MV-4-11 (cell line): ENCODE data around the gene TAS2R60.
"Not testable (repeated sequence)": the region's sequence is repeated elsewhere in the genome, so short reads cannot be mapped to it uniquely, and the experiment has no call there.

Experiments
- DNase-seq: peaks from one replicate; lab custom pipeline; 2025; lab: John Stamatoyannopoulos, UW

The TAS2R60 gene

DNA sequence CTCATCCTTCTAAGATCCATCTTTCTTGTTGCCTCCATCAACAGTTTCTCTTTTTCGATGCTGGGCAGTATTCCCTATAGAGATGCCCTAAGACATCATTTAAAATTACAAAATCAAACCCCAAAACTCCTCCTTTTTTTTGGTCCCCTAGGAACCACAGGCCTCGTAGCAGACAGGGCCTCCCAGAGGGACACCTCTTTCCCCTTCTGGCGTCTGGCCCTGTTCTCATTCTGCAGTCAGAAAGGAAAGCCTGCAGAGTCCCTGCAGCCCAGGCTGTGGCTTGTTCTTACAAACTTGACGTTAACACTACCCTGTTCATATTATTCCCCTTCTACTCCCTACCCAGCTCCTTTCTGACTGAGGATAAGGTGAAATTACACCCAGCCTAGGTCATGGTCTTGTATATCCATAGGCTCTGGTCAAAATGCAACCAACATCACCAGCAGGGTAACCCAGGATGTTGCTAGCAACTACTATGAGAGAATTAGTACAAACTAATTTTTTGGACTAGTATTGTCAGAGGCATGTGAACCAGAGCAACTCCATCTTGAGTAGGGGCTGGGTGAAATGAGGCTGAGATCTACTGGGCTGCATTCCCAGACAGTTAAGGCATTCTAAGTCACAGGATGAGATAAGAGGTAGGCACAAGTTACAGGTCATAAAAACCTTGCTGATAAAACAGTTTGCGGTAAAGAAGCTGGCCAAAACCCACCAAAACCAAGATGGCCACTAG lies 31.1 kb upstream of the TAS2R60 start:
- peak; percentile 75 for DNase-seq

DNA sequence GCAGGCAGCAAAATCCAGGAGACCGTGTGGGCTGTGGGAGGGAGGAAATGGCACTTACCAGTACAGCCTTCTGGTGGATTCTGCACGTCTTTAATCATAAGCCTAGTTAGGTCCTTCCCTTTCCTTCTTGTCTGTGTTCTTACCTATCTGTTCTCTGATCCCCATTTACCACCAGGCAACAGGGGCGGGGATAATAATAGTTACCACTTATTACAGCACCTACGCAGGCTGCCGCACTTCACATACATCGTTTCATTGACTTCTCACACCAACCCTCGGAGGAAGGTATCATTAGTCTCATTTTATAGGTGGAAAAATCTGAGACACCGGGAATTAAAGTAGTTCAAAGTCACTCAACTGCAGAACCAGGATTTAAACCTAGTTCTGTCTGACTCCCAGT lies 30.1 kb upstream of the TAS2R60 start:
- no peak for DNase-seq

DNA sequence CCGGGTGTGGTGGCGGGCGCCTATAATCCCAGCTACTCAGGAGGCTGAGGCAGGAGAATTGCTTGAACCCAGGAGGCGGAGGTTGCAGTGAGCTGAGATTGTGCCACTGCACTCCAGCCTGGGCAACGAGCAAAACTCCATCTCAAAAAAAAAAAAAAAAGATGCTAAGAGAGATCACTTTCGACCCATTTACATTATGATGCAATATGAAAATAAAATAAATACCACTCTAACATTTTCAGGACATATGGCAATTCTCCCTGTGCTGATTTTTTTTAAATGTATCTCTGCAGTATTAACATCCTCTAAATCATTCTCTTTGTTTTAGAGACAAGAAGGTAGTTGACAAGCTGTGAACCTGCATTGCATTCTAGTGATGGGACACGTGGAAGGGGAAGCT lies 28.0 kb upstream of the TAS2R60 start:
- not testable (repeated sequence) for DNase-seq

DNA sequence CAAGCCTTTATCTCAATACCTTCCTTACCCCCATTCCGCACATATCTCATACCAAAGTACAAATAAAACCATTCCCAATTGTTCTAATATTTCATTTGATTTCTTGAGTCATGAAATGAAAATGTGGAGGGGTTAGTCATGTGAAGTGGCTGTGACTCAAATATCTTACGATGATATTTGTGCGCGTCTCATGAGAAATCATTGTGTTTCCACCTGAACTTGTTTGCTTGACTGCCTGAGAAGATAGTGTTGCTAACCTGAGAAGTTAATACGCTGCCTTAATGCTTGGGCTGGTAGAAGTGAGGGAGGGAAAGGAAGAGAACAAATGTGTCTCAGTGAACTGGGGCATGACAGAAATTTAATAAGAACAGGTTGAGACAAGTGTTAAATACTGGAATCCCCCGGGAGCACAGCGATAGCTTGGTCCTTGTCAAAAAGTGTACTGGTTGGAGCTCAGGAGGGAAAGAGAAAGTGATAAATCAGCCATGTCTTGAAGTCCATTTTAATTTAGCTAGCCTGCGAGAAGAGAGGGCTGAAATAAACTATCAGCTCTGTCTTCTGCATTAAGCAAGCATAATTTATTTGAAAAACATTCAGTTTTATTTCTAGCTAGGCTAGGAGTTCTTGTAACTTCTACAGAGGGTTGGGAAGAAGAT lies 27.4 kb upstream of the TAS2R60 start:
- DNase-seq: no peak

DNA sequence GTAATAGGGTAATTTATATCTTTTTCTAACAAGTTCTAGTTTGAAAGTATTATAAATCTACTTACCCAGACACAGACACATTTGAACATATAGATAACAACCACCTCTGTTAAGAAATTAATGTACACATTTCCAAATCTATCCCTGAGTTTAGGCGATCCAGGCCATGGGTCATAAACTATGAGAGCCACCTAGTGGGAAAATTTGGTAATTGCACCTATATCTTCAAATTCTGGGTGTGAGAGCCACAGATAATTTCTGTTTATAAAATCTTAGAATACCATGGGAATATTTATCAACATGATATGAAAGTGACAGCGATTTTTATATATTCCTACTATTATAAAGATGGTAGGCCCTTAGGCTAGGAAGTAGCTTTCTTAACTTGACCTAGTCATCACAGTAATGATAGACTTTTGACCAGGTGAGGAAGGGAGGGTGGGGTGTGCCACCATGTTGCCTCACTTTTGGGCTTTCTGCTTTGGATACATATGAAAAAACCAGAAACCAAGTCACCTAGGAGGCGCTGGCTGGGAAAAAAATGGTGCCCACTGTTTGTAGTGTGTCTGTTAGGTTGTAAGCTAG lies 26.6 kb upstream of the TAS2R60 start:
- DNase-seq: peak; percentile 62

DNA sequence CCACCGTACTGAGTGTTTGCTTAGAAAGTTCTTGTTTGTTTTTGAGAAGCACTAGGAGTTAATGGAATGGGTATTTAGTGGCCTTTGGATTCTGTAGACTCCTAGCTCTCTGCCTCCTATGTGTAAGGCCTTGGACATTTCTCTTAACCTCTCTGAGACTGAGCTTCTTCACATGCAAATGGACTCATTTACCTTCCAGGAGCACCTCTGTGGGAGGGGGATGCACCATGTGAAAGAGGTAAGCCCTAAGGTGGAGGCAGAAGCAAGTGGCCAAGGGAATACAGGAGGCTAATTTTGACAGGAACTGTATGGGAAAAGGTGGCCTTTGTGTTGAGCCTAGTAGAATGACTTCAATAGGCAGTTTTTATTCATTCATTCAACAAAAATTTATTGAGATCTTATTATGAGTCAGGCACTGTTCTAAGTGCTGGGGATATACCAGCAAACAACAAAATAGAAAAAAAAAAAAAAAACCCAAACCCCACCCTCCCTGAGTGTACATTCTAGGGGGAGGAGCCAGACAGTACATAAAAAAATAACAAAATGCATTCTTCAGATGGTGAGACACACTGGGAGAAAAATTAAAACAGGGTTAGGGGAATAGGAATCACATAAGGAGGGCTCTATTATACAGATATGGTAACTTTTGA lies 25.4 kb upstream of the TAS2R60 start:
- no peak for DNase-seq

DNA sequence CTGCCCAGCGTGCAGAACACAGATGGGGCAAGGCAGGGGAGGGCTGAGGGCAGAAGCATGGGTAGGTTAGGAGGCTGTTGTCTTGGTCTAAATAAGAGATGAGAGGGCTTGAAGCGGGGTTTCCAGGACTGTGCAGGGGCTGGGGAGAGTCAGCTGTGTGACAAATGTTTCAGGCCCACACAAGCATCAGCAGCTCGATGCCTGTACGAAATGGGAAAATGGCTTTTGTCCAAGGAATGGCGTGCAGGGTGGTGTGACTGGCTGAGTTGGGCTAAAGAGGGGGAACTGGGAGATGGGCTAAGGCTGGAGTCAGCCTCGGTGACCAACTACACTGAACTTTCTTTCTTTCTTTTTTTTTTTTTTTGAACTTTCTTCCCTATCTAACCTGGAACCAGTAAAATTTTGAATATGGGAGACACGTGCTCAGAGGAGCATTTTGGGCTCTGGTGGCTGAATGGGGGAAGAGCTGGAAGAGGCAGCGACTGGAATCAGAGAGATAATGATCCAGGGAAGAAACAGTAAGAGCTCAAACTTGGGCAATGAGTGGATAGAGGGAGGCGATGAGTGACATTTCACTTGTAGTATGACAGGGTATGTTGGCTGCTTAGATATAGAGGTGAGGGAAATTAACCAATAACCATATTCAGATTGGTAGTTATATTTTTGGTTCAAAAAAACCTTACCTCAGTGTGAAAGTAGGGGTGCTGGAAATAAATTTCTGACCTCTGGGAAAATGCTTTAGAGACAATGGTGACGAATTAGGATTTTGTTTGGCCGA lies 24.4 kb upstream of the TAS2R60 start:
- DNase-seq: no peak

DNA sequence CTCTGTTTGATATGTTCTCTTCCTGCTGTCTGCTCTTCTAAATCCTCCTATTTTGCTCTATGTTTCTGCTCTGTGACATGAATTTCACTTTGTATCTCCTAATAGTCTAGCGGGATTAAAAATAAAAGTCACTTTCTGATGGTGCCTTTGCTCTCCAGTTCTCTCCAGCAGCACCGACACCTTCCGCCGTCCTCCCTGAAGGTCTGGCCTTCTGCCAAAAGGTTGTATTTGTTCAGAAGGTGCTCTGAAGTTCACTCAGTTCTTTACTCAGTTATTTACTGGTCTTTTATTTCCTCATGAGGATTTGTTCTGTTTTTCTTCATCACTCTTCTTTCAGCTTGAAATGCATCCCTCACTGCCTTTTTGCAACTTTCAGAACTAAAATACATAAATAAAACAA lies 23.4 kb upstream of the TAS2R60 start:
- no peak for DNase-seq

DNA sequence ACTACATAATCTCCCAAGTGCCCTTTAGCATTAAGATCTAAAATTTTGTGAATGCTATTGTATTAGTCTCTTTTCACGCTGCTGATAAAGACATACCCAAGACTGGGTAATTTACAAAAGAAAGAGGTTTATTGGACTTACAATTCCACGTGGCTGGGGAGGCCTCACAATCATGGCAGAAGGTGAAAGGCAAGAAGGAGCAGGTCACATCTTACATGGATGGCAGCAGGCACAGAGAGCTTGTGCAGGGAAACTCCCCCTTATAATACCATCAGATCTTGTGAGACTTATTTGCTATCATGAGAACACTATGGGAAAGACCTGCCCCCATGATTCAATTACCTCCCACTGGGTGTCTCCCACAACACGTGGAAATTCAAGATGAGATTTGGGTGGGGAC lies 22.6 kb upstream of the TAS2R60 start:
- not testable (repeated sequence) for DNase-seq

DNA sequence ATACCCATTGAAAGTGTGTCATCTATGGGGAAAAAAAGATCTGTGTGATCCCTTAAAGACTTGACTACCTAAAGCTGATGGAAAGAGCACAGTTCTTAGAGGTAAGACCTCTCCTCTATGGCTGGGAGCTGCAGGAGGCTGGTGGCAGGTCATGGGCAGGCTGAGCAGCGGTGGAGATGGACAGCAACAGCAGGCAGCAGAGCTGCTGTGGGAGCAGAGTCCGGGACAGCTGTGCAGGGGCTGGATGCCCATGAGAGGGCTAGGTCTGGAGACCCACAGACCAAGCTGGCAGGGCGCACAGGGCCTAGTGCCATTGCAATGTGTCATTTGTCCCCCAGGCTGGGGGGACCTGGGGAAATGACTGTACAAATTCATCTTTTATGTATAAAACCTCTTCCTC lies 21.2 kb upstream of the TAS2R60 start:
- DNase-seq: no peak

DNA sequence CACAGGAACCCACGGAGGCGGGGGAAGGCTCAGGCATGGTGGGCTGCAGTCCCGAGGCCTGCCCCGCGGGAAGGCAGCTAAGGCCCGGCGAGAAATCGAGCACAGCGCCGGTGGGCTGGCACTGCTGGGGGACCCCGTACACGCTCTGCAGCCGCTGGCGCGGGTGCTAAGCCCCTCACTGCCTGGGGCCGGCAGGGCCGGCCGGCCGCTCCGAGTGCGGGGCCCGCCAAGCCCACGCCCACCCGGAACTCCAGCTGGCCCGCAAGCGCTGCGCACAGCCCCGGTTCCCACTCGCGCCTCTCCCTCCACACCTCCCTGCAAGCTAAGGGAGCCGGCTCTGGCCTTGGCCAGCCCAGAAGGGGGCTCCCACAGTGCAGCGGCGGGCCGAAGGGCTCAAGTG lies 18.8 kb upstream of the TAS2R60 start:
- DNase-seq: not testable (repeated sequence)

DNA sequence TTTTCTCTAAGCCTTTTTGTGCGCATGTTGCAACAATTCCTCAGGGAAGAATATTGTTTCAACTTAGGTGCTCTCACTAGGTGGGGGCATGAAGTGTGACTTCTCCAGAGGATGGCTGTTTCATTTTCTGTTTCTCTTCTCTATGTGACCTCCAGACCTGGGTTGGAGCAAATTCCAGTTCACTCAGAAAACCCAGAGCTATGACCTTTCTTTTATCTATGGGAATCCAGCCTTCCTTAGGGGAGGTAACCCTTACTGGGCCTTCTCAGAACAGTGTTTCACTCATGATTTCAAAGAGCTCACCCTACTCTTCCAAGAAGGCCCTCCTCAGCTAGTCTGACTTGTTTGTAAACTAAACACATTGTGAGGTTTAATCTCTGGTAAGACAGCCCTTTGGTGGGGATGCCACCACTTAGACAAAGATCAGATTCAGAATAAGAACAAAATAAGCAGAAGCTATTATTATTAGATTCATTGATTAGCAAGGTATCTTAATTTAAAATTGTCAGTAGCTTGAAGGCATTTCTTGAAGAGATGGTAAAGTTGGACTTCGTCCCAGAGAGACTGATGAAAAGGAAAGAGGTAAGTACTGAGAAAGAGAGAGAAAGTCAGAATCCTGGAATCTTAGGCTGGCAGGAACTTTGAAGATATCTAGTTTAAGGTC lies 16.6 kb upstream of the TAS2R60 start:
- DNase-seq: no peak

DNA sequence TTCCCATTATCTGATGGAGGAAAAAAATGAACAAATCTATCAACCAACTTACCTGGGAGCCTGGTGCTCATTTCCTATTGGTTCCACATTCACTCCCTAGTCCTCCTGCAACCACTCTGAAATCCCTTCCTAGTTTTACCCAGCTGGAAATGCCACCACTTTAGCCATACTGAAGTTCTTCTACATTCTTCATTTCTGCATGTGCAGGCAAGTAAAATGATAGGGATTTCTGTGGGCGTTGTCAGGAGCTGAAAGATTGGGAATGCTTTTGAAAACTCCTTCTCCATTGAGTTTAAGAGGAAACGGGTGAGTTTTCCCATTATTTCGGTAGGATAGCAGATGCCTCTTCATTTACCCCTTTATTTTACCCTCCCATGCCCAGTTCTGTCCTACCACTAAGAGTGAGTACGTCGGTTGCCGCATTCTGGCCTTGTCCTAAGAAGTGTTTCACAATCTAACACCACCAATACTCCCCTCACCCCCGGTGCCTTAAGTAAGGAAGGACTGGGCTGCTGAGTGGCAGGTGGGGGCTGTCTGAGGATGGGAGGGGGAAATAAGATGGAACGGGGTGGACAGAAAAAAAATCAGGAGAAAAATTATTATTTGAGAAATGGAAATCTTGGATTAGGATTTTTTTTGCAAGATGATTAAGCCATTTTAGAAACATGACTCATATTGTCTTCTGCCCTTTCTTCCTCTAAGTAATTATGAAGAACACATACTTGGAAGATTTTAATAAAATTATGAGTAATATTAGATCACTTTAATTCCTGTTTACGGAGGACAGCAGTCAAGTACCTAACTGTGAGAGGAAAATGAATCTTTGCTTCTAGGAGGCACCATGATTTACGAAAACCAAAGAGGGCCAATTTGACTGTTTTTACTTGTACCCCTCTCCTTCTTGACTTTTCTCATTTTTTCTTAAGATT lies 13.2 kb upstream of the TAS2R60 start:
- DNase-seq: no peak

DNA sequence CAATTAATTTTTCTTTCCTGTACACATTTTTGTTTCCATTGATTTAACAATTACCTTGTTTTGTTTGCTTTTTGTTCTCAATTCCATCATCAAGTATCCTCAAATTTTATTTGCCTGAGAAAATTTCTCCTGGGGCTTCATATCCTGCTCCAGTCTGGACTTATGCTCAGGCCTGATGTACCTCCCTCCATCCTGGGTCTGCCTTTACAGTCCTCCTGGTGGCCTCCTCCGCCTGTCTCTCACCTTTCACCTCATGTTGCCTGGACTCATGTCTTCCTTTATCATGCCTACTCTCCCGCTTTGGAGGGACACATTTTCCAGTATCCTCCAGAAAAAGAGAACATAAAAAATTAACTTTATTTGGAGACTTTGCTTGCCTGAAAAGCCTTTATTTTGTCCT lies 12.1 kb upstream of the TAS2R60 start:
- no peak for DNase-seq

DNA sequence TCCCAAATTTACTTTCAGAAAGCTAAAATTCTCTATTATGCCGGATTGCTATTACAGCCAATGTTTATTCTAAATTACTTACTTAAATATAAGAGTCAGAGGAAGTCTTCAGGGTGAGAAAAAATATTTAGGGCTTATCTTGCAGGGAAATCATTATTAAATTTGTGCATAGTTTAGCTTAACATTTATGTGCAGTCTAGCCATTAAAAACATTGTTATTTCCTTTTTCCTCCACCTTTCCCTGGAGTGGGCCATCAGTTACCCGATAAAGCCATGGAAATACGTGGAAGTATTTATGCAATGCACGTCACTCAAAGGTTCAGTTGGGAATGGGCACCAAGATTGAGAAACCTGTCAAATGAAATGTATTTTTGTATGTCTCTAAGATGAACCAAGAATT lies 9.5 kb upstream of the TAS2R60 start:
- no peak for DNase-seq

DNA sequence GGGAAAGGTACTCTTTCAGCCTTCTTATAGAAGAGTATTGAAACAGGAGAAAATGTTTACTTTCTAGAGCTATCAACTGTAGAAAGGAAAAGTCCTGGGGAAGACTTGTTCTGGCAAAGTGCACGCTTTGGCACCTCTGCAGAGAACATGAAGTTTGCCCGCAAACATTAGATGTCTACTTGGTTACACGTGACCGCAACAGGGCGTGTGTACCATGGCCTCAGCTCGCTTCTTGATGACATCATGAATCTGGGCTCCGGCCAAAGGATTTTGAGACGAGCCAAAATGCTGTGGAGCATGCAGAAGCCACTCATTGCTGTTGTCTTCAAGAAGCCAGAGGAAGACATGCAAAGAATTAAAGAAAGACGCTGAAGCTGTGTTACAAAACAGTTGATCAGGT lies 8.6 kb upstream of the TAS2R60 start:
- no peak for DNase-seq

DNA sequence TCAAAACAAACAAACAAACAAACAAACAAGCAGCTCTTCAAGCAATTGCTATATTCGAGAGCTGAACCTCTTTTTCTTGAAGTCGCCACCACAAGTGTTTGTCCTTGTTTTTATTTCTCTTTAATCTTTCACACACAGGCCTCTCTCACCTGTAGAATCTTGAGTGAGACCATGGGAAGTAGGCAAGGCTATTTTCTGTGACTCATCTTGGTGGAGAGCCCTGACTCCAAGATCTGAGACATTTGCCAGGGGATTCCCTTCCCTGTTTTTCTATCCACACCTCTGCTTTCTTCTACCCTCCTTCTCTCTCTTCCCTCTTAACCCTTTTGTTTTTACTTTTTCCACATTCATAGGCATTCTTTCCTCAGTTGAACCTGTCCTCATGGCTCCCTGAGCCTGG lies 8.0 kb upstream of the TAS2R60 start:
- no peak for DNase-seq

DNA sequence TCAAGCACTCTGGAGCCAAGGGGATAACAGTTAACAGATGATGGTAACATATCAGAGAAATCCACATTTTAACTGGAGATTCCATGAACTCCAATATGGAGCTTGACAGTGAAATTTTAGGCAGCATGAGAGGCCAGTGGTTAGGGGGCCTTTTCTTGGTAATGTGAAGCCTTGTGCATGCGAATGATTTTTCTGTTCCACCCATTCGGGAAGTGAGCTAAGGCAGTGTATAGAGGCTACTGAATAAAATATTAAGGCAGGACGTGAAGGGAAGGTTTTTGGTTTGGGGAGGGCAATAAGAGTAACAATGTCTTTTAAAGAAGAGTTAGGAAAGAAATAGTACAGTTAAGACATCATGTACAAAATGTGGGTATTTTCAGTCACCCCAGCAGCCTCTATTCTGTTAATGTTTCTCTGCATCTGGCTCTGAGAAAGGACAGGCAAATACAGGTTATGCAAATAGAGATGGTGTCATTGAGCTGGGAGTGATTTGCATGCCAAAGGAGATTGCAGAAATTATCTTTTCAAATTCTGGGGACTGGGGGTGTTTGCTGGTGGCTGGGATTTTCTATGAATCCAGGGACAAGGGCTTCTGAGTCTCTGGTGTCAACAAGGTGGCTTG lies 6.8 kb upstream of the TAS2R60 start:
- no peak for DNase-seq

DNA sequence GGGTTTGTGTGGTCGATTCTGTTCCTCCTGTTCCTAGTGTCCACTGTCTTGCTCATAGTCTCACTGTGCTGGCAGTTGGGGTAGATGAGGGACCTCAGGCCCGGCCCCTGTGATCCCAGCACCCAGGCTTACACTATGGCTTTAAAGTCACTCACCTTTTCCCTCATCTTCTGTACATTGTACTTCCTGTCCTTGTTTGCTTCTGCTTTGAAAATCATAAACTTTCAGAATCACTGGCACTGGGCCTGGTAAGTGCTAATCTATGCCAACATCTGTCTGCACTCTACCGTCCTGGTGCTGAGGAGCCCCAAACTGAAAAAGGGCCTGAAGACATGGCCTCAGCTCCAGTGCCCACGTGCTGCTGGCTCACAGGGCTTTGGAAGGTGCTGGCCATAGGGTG lies 5.7 kb upstream of the TAS2R60 start:
- DNase-seq: no peak

DNA sequence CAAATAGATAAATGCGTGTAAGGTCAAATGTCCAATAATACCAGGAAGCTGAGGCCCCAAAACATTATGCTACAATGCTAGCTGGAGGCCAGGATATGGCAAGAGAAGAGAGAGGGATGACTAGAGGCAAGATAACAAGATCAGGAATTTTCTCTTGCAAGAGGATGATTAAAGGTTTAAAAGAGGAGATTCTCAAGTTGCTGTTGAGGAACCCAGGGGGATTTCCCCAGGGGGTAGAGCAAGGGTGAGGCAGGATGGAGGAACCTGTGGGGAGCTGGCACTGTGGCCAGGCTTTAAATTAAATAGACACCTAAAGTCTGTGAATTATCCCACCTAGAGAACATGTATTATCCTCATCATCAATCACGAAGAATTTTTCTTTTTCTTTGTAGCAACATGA lies 3.4 kb upstream of the TAS2R60 start:
- DNase-seq: no peak
